ENCODE data around the gene DCTN2. TPM values are rescaled to one million over a fixed set of nuclear protein-coding genes. Genes with fewer than 3 reads are reported as not detected.
A peak's percentile ranks its signal among the peaks of the same experiment; 100 is the strongest.

DCTN2 gene
- total RNA-seq, 2 donors from 2014 or later: 90.6 to 104 TPM

DNA sequence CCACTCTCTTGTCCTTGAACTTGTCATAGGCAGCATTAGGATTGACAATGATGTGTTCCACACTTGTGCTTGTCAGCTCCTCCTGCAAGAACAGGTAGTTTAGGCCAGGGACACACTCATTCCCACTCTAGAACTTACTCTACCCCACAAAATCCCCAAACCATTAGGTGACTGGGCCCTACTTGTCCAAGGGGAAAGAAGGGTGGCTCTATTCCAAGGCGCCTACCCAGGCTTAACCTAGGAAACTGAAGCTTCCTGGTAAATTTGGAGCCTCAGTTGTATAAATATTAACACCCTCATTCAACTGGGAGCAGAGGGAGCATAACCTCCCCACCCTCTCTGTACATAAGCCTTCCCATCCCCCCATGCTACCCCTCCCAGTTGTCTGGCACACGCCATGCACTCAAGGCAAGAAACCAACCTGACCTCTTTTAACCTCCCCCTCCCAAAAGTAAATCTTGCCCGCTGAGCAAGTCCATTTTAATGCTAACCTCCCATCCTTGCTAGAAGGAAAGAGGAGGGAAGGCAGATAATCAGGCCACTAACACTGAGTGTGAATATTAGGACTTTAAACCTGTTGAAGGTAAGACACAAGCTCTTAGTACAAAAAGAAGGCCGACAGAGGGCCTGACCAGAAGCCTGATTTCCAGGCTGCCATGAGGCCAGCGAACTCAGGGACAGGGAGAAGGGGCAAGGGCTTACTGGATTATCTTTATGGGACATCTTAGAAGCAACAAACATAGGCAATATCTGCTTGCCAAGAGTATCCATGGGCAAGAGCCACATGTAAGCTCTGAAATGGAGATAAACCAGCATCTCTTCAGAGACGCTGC is 11.0 kb downstream of the DCTN2 start:
- no peak for DNase-seq (ENCODE audit: low spot score)
- intact Hi-C loops (cut with DNase I): no loop called here

GRCh38 chr12:57534991-57535543 is 11.9 kb downstream of the DCTN2 start:
- no peak for DNase-seq (ENCODE audit: low spot score)
- intact Hi-C loops (cut with DNase I): no loop called here

DNA sequence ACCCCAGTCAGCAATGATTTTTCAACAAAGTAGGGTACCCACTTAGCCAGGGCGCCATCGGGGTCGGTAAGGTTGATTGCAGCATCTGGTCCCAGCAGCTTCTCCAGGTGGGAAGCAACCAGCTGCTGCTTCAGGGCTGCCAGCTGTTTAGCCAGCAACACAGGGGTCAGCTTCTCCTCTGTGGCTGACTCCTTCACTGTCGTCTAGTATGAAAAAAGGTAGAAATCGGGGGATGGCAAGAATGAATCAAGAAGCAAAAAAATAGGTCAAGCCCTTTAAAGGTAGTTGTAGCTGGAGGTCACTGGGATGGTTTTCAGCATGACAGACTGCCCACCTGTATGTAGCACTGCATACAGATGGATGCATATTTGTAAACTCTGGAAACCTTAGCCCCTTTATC is 12.7 kb downstream of the DCTN2 start:
- peak; percentile 36 for DNase-seq (ENCODE audit: low spot score)
- intact Hi-C loops (cut with DNase I): no loop called here

DNA sequence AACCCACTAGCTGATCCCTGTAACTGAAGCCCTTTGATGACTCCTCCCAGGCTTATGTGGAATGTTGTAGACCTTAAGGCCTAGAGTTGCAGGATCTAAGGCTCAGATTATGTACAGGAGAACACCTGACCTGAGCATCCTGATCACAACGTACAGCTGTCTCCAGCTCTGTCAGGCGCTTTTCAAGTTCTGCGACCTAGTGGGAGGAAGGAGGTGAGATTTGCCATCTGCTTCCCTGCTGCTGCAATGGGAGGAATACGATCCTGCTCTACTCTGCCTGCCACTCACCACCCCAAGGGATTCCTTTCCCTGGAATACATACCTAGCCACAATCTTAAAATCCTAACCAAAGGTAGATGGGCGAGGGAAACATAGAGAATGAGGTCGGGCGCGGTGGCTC is 13.9 kb downstream of the DCTN2 start:
- no peak for DNase-seq (ENCODE audit: low spot score)
- intact Hi-C loops (cut with DNase I): no loop called here

- intact Hi-C loops (cut with DNase I): no loop called here
- DNase-seq (ENCODE audit: low spot score): peak; percentile 8
These were observed 15.2 kb downstream of the DCTN2 start for GRCh38 chr12:57531836-57532235.

DNA sequence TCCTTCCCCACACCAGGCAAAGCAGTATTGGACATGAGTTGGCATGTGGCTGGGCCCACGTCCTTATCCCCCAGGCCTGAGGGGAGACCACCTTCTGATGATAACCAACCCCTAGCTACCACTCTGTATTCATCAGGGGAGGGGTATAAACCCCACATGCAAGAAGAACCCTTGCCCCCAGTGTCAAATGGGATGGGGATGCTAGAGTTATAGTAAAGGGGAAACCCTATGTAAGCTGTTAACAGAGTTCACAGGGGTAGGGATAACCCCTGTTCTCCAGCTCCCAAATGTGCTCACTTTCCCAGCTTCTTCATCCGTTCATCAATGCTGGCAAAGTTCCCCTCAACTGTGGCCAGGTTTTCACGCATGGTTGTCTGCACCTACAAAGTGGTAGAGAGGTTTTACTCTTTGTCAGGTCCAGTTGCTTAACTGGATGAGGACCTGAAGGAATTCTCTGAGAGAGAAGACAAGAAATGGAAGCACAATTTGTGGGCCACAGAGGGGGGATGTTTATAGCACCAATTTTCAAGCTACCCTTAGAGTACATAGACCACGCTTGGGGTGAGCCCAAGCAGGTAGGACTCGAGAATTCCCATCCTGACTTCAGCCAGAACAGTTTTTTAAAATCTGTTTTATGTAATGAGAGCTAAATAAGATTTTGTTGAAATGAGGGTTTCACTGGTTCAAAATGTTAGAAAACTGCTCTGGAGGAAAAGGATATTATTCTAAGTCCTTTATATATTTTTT is 16.4 kb downstream of the DCTN2 start:
- intact Hi-C loops (cut with DNase I): no loop called here
- DNase-seq (ENCODE audit: low spot score): peak; percentile 18

DNA sequence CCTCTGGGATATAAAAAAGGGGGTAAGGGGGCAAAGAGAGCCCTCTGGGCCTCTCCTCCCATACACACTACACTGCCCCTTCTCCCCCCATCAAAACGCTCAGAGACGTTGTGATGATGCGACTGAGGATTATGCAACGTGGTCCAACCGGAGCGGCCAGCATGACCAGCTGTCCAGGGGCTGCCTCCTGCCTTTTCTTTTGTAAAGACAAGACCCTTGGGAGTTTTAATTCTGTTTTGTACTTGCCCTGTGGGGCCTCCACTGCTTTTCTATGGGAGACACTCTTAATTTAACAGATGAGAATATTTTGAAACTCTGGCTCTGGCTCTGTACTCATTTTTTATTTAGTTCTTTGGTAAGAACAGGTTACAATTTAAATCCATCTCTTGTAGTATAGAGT is 17.2 kb downstream of the DCTN2 start:
- intact Hi-C loops (cut with DNase I): no loop called here
- DNase-seq (ENCODE audit: low spot score): peak; percentile 59

DNA sequence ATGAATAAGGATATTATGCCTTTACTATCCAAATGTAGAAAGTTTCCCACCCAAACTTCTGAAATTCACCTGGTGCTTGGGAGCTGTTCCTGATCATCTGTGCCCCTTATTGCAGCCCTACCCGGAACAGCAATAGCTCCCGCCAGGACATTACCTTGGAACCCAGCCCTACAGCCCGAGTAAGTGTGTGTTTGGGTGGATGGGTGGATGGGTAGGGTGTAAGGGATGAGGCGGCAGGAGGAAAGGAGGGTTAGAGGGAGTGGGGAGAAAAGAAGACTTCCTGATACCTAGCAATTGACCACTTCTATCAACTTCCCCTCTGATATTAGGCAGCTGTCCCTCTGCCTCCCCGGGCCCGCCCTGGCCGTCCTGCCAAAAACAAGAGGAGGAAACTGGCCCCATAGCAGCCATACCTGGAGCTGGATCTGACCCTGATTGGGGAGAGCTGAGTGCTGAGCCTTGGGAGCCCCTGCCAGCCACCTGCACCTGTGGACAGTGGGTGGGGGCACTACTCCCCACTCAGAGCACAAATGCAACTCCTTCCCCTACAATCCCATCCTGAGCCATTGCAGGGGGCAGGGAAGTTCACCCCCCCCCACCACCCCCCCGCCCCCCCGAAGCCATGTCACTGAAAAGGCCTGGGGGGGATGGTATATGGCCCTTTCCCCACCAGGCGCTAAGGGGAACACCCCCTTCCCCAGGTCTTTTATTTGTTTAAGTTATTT is 18.0 kb downstream of the DCTN2 start:
- DNase-seq (ENCODE audit: low spot score): no peak
- intact Hi-C loops (cut with DNase I): no loop called here

DNA sequence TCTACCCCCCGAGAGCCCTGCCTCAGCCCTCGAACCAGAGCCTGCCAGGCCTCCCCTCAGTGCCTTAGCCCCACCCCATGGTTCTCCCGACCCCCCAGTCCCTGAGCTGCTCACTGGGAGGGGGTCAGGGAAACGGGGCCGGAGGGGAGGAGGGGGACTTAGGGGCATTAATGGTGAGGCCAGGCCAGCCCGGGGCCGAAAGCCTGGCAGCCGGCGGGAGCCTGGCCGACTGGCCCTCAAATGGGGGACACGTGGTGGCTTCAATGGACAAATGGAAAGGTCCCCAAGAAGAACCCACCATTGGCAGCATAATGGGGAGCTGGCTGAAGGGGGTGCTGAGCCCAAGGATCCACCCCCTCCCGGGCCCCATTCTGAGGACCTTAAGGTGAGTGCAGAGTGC is 18.8 kb downstream of the DCTN2 start:
- DNase-seq (ENCODE audit: low spot score): no peak
- intact Hi-C loops (cut with DNase I): no loop called here

DNA sequence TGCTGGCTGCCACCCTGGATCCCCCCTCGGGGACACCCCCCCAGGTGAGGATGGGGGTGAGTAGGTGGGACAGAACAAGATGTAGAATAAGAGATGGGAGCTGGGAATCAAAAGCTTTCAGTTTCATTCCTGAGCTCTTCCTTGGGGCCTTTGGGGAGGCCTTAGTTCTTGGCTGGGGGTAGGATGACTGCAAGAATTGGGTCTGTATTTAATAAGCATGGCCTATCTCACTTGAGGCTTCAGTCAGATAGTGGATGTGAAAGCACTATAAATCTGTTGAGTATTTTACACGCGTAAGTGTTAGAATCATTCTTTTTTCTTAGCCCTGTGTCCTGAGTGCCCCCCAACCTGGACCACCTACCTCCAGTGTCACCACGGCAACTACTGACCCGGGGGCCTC is 19.8 kb downstream of the DCTN2 start:
- no peak for DNase-seq (ENCODE audit: low spot score)
- intact Hi-C loops (cut with DNase I): no loop called here

DNA sequence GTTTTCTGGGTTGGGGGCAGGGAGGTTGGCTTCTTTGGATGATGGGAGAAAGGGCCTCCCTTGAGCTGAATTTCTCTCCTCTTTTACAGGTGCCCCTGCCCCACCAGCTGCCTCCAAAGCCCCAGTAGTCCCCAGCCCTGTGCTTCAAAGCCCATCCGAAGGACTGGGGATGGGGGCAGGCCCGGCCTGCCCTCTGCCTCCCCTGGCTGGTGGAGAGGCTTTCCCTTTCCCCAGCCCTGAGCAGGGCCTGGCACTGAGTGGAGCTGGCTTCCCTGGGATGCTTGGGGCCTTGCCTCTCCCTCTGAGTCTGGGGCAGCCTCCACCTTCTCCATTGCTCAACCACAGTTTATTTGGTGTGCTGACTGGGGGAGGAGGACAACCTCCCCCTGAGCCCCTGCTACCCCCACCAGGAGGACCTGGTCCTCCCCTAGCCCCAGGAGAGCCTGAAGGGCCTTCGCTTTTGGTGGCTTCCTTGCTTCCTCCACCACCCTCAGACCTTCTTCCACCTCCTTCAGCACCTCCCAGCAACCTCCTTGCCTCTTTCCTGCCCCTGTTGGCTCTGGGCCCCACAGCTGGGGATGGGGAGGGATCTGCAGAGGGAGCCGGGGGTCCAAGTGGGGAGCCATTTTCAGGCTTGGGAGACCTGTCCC is 20.4 kb downstream of the DCTN2 start:
- no peak for DNase-seq (ENCODE audit: low spot score)
- intact Hi-C loops (cut with DNase I): no loop called here

- intact Hi-C loops (cut with DNase I): no loop called here
- no peak for DNase-seq (ENCODE audit: low spot score)
These were observed 21.2 kb downstream of the DCTN2 start for GRCh38 chr12:57525615-57526383.

DNA sequence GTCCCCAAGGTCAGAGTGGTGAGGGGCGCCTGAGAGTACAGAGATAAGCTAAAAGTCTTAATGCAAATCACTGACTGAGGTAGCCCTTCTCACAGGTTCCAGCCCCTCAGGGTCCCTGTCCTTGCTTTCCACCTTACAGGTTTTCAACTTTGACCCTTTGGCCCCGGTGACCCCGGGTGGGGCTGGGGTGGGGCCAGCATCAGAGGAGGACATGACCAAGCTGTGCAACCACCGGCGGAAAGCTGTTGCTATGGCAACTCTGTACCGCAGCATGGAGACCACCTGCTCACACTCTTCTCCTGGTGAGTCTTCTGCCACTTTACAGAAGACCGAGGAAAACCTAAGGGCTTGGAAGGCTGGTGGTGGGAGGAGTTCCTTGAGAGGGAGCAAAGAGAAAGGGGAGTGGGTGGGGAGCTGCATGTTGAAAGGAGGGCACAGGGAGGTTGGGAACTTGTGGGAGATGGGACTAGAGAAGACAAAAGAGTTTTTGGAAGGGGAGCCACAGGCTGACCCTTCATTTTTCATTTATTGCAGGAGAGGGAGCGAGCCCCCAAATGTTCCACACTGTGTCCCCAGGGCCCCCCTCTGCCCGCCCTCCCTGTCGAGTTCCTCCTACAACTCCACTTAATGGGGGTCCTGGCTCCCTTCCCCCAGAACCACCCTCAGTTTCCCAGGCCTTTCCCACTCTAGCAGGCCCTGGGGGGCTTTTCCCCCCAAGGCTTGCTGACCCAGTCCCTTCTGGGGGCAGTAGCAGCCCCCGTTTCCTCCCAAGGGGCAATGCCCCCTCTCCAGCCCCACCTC is 22.0 kb downstream of the DCTN2 start:
- DNase-seq (ENCODE audit: low spot score): no peak

GRCh38 chr12:57523706-57524614 is 23.0 kb downstream of the DCTN2 start:
- DNase-seq (ENCODE audit: low spot score): no peak
- intact Hi-C loops (cut with DNase I): no loop called here

More for the DNA sequence above, 22.0 kb downstream of the DCTN2 start:
- intact Hi-C loops (cut with DNase I): no loop called here

DNA sequence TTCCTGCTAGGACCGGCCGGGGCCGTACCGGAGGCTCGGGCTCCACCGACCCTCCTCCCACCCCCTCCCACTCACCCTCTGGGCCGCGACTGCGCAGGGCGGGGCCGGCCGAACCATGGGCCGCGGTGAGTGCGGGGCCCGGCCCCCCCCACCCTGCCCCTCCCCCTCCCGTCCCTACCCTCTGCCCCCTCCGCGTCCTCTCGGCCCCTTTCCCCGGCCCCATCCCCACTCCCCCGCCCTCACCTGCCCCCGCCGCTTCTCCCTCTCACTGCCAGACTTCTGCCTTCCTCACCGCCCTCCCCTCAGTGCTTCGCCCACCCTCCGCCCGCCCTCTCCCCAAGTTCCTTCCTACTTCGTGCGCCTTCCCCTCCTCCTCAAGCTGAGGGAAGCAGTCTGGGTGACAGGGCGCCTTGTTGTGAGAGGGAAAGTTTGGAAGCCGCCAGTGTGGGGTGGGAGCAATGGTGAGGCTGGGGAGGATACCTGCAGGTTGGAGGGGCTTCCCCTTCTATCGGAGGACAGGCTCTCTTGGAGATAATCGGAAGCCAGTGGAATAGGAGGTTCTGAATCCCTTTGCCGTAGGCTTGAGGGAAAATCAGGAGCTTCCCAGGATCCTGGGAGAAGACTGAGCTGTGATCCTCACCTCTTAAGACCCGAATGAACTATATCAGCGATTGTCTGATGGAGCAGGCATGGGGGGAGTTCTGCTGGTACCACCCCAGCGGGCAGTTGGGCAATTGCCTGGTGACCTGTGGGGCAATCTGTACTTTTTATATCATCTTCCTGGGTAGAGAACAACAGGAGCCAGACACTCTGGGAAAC is 23.9 kb downstream of the DCTN2 start:
- intact Hi-C loops (cut with DNase I): no loop called here
- DNase-seq (ENCODE audit: low spot score): peak; percentile 91
